ENCODE data around the gene OLFML3.

DNA sequence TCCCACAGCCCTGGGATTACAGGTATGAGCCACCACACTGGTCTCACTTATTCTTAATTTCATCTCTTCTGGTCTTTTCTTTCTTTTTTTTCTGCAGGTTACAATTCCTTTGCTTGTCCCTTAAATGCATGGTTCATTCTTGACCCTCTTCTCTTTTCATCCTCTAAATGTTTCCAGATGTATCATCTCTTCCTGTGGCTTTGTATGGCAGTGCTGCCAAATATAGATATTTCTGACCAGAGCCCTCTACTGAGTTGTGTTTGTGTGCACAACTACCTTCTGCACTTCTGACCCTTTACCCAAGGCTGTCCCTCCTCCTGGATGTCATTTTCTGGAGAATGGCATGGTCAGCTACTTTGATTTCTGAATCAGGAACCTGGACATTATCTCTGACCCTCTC, 32.5 kb downstream of the OLFML3 start:
- TF ChIP-seq OVOL3 (tag by site-specific recombination; IDR thresholded peaks at IDR 0.05) = no peak
- no peak for TF ChIP-seq YY1 (tag by site-specific recombination; IDR thresholded peaks at IDR 0.05)

All from HEK293 (cell line).